ENCODE measurements around the gene CCNO. TPM values are rescaled to one million over a fixed set of nuclear protein-coding genes. Genes with fewer than 3 reads are reported as not detected.

Gene CCNO
- not detected for polyA plus RNA-seq (ENCODE audit: low read depth in 6 of 6)

DNA sequence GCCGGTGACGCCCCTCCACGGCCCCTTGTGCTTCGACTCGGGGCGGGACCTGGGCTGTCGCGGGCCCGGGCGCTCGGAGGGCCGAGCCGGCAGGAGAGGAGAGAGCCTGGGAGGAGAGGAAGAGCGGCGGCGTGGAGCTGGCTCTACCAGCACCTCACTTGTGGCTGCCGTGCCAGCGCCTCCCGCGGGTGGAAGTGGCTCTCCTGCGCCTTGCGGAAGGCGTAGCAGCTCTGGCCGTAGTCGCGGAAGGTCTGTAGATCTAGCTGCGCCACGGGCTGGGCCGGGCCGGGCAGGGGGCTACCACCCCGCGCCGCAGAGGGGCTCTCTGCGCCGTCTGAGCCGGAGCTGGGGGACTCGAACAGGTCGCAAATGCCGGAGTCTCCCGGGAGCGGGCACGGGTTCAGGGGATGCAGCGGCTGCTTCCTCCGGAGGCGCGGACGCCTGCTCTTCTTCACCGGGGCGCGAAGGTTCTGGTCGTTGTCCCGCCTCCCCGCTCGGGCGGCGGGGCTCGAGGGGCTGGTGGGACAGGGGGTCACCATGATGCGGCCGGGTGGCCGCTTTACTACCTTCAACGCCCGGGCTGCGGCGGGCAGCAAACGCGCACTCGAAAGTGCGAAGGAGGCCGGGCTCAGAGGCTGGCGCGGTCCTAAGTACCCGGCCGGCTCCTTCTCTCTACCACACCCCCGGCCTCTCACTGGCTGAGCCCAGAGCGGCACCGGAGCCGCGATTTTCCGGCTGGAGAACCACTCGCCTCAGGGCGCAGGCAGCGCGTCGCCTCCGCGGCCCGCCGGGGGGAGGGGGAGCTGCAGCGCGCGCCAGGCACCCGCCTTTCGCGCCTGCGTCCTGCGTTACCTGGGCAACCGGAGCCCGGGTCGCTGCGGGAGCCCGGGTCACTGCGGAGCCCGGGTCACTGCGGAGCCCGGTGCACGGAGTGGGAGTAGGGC is at the start of gene CCNO:
Gene CCNO (minus strand): TSS at position 624 of the 944 bp plus-strand sequence. CDS start 85 bp downstream, at position 539.
- peak within 1 kb of the TSS in 2 of 6 donors; percentile 39 to 76 for H3K27ac Mint-ChIP-seq
- DNase-seq (peak; percentile 51), ATAC-seq (ENCODE audit: low read depth in 2 of 2) (peak; percentile 62 to 67)
- peaks cover 23 to 36% (median 30%) of the 10 kb centered on the region in 3 donors for H3K4me1 Mint-ChIP-seq
- peaks cover 0 to 9% of the 10 kb centered on the region in 2 donors for H3K36me3 Mint-ChIP-seq
- H3K9me3 Mint-ChIP-seq = peaks cover 0 to 5% (median 0%) of the 10 kb centered on the region in 7 donors
- H3K27me3 Mint-ChIP-seq = peaks cover 73 to 83% (median 81%) of the 10 kb centered on the region in 3 donors
- peak within 1 kb of the TSS; percentile 82 to 96 (median 91) for H3K4me3 Mint-ChIP-seq

GRCh38 chr5:55278778-55279177 is 45.4 kb upstream of the CCNO start:
- no peaks in the 10 kb centered on the region for H3K4me1 Mint-ChIP-seq
- H3K27ac Mint-ChIP-seq = peak overlapping the region in 1 of 6 donors; percentile 62
- H3K9me3 Mint-ChIP-seq = no peaks in the 10 kb centered on the region
- no peaks in the 10 kb centered on the region for H3K27me3 Mint-ChIP-seq
- H3K4me3 Mint-ChIP-seq = no peak overlapping the region
- no peak for ATAC-seq (ENCODE audit: low read depth in 2 of 2)
- DNase-seq = no peak
- peaks cover 30 to 46% of the 10 kb centered on the region in 2 donors for H3K36me3 Mint-ChIP-seq

GRCh38 chr5:55276771-55277170 is 43.4 kb upstream of the CCNO start:
- no peaks in the 10 kb centered on the region for H3K9me3 Mint-ChIP-seq
- H3K36me3 Mint-ChIP-seq = peaks cover 30 to 53% of the 10 kb centered on the region in 2 donors
- no peak for ATAC-seq (ENCODE audit: low read depth in 2 of 2)
- no peaks in the 10 kb centered on the region for H3K4me1 Mint-ChIP-seq
- H3K27me3 Mint-ChIP-seq = no peaks in the 10 kb centered on the region
- no peak overlapping the region for H3K4me3 Mint-ChIP-seq
- peak overlapping the region in 1 of 6 donors; percentile 49 for H3K27ac Mint-ChIP-seq
- no peak for DNase-seq

- ATAC-seq (ENCODE audit: low read depth in 2 of 2) (no peak), DNase-seq (no peak)
- H3K27ac Mint-ChIP-seq = no peak overlapping the region
- H3K9me3 Mint-ChIP-seq = no peaks in the 10 kb centered on the region
- H3K4me1 Mint-ChIP-seq = no peaks in the 10 kb centered on the region
- no peak overlapping the region for H3K4me3 Mint-ChIP-seq
- H3K36me3 Mint-ChIP-seq = peaks cover 9 to 14% of the 10 kb centered on the region in 2 donors
- H3K27me3 Mint-ChIP-seq = no peaks in the 10 kb centered on the region
These were observed 24.9 kb upstream of the CCNO start for GRCh38 chr5:55258339-55258738.

DNA sequence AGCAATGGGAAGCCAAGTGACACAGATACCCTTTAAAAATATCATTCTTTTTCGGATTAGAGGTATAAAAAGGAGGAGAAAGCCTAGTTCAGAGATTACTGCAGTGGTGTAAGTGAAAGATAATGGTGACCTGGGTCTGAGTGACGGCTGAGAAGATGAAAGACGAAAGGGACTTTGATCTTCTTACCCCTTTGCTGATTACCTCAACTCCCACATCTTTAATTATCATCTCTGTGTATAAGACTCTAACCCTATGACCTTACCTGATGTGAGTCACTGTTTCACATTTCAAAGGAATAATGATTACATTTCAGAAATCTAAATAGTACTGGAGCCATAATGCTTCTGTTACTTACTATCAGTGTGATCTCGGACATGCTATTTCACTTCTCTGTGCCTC is 21.4 kb upstream of the CCNO start:
- Mint-ChIP-seq H3K36me3 (peaks cover 0 to 5% of the 10 kb centered on the region in 2 donors), H3K4me1 (no peaks in the 10 kb centered on the region), H3K27me3 (no peaks in the 10 kb centered on the region), H3K9me3 (no peaks in the 10 kb centered on the region), H3K27ac (no peak overlapping the region), H3K4me3 (no peak overlapping the region)
- no peak for ATAC-seq (ENCODE audit: low read depth in 2 of 2)
- no peak for DNase-seq

DNA sequence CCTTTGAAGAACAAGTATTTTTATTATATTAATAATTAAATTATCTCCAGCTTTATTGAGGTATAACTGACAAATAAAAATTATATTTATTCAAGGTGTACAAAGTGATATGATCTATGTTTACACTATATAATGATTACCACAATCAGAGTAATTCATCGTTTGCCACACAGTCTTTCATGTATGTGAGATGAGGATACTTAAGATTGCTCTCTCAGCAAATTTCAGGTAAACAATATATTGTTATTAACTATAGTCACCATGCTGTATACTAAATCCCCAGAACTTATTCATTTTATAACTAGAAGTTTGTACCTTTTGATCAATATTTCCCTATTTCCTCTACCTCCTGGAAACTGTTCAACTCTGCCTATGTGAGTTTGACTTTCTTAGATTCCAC is 16.7 kb upstream of the CCNO start:
- Mint-ChIP-seq H3K4me1 (no peaks in the 10 kb centered on the region), H3K27me3 (peaks cover 6 to 13% (median 13%) of the 10 kb centered on the region in 3 donors), H3K9me3 (peaks cover 3 to 21% (median 15%) of the 10 kb centered on the region in 7 donors), H3K36me3 (peaks cover 0 to 7% of the 10 kb centered on the region in 2 donors), H3K27ac (no peak overlapping the region), H3K4me3 (no peak overlapping the region)
- ATAC-seq (ENCODE audit: low read depth in 2 of 2) = no peak
- no peak for DNase-seq

GRCh38 chr5:55241746-55242145 is 8.3 kb upstream of the CCNO start:
- DNase-seq = no peak
- Mint-ChIP-seq H3K9me3 (peaks cover 0 to 8% (median 2%) of the 10 kb centered on the region in 7 donors), H3K36me3 (no peaks in the 10 kb centered on the region), H3K27me3 (peaks cover 37 to 52% (median 49%) of the 10 kb centered on the region in 3 donors), H3K4me1 (no peaks in the 10 kb centered on the region), H3K27ac (no peak overlapping the region), H3K4me3 (no peak overlapping the region)
- no peak for ATAC-seq (ENCODE audit: low read depth in 2 of 2)

DNA sequence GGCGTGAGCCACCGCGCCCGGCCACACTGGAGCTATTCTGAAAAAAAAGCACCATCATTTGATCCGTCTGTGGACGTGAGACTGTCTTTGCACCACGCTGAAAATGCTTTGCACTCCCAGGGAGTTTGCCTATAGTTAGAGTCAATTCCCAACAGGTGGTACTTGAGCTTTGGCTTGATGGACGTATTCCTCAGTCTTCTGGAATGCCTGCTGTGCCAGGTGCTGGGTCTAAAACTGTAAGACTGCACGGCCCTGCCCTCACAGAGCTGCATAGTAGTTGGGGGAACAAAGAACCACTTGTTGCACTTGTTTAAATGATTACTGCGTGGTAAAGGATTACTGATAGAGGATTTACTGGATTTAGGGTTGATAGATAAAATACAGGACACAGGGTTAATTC is 3.4 kb upstream of the CCNO start:
- Mint-ChIP-seq H3K27me3 (peaks cover 52 to 66% (median 62%) of the 10 kb centered on the region in 3 donors), H3K9me3 (peaks cover 0 to 1% (median 0%) of the 10 kb centered on the region in 7 donors), H3K36me3 (peaks cover 0 to 8% of the 10 kb centered on the region in 2 donors), H3K27ac (peak overlapping the region in 1 of 6 donors; percentile 43), H3K4me3 (peak overlapping the region in 1 of 8 donors; percentile 29), H3K4me1 (peaks cover 13 to 19% (median 15%) of the 10 kb centered on the region in 3 donors)
- DNase-seq (no peak), ATAC-seq (ENCODE audit: low read depth in 2 of 2) (no peak)

GRCh38 chr5:55234121-55234700 is 803 bp upstream of the CCNO start:
- DNase-seq (no peak), ATAC-seq (ENCODE audit: low read depth in 2 of 2) (no peak)
- H3K27ac Mint-ChIP-seq = no peak overlapping the region
- peaks cover 22 to 31% (median 30%) of the 10 kb centered on the region in 3 donors for H3K4me1 Mint-ChIP-seq
- peaks cover 0 to 9% of the 10 kb centered on the region in 2 donors for H3K36me3 Mint-ChIP-seq
- H3K27me3 Mint-ChIP-seq = peaks cover 70 to 82% (median 79%) of the 10 kb centered on the region in 3 donors
- H3K4me3 Mint-ChIP-seq = peak overlapping the region; percentile 82 to 96 (median 89)
- H3K9me3 Mint-ChIP-seq = peaks cover 0 to 1% (median 0%) of the 10 kb centered on the region in 7 donors

DNA sequence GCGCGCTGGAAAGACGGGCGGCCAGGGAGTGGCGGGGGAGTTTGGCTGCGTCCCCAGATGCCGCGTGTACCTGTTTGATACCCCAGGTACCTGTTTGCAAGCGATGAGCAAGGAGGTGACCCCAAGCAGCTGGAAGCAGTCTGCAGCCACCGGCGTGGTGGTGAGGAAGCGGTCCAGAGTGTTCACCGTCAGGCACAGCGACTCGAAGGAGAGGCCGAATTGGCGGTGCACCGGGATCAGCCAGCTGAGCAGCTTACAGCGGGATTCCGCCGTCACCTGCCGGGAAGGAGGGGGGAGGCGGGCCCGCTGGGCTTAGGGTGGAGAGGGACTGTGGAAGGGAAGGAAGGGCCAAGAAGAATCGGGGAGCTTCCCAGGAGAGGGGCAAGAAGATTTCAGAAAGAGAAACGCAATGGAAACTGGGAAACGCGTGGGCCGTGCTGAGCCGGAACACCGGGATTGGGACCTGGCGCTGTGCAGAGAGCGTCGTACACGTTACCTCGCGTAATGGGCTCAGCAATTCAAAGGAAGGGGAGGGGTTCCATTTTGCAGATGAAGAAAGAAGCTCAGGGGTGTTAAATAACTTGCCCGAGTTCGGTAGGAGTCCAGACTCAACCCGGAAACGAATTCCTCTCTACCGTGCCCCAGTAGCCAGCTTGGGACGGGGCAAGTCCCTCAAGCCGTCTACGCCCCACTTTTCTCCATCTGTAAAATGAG is 980 bp downstream of the CCNO start:
- peaks cover 75 to 88% (median 84%) of the 10 kb centered on the region in 3 donors for H3K27me3 Mint-ChIP-seq
- peaks cover 0 to 9% of the 10 kb centered on the region in 2 donors for H3K36me3 Mint-ChIP-seq
- no peak for ATAC-seq (ENCODE audit: low read depth in 2 of 2)
- DNase-seq = no peak
- H3K4me1 Mint-ChIP-seq = peaks cover 31 to 43% (median 37%) of the 10 kb centered on the region in 3 donors
- H3K9me3 Mint-ChIP-seq = peaks cover 0 to 5% (median 0%) of the 10 kb centered on the region in 7 donors
- peak overlapping the region in 4 of 6 donors; percentile 39 to 76 (median 45) for H3K27ac Mint-ChIP-seq
- H3K4me3 Mint-ChIP-seq = peak overlapping the region; percentile 82 to 96 (median 90)

DNA sequence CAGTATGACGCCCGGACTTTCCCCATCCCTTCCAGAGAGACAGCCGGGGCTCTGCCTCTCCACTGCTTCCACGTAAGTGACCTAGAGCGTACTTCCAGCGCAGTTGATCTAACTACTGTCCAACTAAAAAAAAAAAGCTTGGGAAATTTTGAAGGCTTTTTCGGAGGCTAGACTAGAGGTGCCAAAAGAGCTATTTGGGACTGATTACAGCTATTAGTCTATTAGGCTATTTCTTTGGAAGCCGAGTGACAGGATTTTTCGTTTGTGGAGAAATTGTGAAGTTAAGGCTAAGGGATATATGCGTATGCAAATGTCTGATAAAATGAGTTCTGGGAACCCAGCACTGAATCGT is 1.5 kb downstream of the CCNO start:
- H3K27me3 Mint-ChIP-seq = peaks cover 73 to 86% (median 79%) of the 10 kb centered on the region in 3 donors
- DNase-seq (no peak), ATAC-seq (ENCODE audit: low read depth in 2 of 2) (no peak)
- H3K36me3 Mint-ChIP-seq = peaks cover 0 to 9% of the 10 kb centered on the region in 2 donors
- H3K4me1 Mint-ChIP-seq = peaks cover 31 to 43% (median 37%) of the 10 kb centered on the region in 3 donors
- H3K4me3 Mint-ChIP-seq = peak overlapping the region; percentile 82 to 96 (median 90)
- peak overlapping the region in 4 of 6 donors; percentile 39 to 76 (median 50) for H3K27ac Mint-ChIP-seq
- peaks cover 0 to 5% (median 0%) of the 10 kb centered on the region in 7 donors for H3K9me3 Mint-ChIP-seq

DNA sequence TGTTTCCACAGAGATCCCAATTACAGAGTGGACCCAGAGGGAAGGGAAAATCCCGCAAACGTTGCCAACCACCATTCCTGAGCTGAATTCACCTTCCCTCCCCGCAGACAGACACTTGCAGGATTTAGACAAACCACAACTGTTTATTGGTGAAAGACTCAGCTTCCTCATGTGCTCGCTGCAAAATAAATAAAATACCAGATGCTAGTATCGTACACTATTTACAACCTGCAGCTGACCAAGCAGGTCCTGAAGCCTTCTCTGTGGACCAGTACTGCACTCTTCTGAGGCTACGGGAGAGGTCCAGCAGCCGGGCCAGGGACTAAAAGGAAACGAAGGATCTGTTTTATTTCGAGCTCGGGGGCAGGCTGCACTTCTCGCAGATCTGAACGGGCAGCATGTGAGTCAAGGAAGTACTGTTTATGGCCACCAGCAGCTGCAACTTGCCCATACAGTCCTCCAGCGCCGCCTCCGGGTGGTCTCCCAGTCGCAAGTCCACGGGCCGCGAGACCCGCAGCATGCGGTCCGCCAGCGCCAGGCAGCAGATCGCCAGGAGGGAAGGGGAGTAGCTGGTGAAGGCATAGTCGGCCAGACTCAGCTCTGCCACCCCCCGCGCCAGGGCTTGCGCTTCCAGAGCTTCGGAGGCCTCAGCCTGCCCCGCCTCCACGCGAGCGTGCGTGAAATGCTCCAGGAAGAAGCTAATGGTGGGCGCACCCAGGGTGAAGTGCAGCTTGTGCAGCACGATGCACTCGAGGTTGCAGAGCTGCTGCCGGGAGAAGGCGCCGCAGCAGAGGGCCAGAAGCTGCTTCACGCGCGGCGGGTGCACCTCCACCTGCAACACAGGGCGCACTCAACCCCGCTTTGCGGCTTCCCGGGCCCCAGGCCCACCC is 2.1 kb downstream of the CCNO start:
- Mint-ChIP-seq H3K9me3 (peaks cover 0 to 5% (median 0%) of the 10 kb centered on the region in 7 donors), H3K4me1 (peaks cover 31 to 45% (median 39%) of the 10 kb centered on the region in 3 donors), H3K36me3 (peaks cover 0 to 9% of the 10 kb centered on the region in 2 donors), H3K27me3 (peaks cover 69 to 81% (median 76%) of the 10 kb centered on the region in 3 donors), H3K27ac (peak overlapping the region in 1 of 6 donors; percentile 59), H3K4me3 (peak overlapping the region; percentile 82 to 96 (median 90))
- DNase-seq (no peak), ATAC-seq (ENCODE audit: low read depth in 2 of 2) (peak; percentile 15)
